Fibroblast of lung (primary cell): ENCODE results near the gene KLHL6. TPM values are rescaled to one million over a fixed set of nuclear protein-coding genes. Genes with fewer than 3 reads are reported as not detected.

Source experiments
- DNase-seq, 2 donors: peaks; one replicate each; pipeline versions ENCODE4 v3.0.0 to v3.0.0-alpha.2; 2010; ENCODE audit warnings: low read depth in 2 of 2
- H2AFZ ChIP-seq: 2 replicates; pipeline ENCODE4 v1.5.1; 2012; ENCODE audit warnings: low read length, control low read depth, inconsistent platforms
- H3K27ac ChIP-seq: 2 replicates; pipeline ENCODE4 v1.5.1; 2011; ENCODE audit warnings: low read length, control low read depth; ENCODE audit not compliant: insufficient read depth
- H3K27me3 ChIP-seq: 2 replicates; pipeline ENCODE4 v1.5.1; 2011; ENCODE audit warnings: mild to moderate bottlenecking, low read length; ENCODE audit not compliant: control insufficient read depth, insufficient read depth
- H3K36me3 ChIP-seq: 2 replicates; pipeline ENCODE4 v1.5.1; 2011; ENCODE audit warnings: low read length; ENCODE audit not compliant: control insufficient read depth, insufficient read depth
- H3K4me1 ChIP-seq: 2 replicates; pipeline ENCODE4 v1.5.1; 2011; ENCODE audit warnings: low read length; ENCODE audit not compliant: control insufficient read depth, insufficient read depth; ENCODE audit errors: extremely low read depth
- H3K4me2 ChIP-seq: 2 replicates; pipeline ENCODE4 v1.5.1; 2011; ENCODE audit warnings: low read length, control low read depth; ENCODE audit not compliant: insufficient read depth; ENCODE audit errors: extremely low read depth
- H3K4me3 ChIP-seq, 4 experiments: fragments of 200-600 bp in 1 of 4; sonication (generic) in 1 of 4; replicated peaks in 1 of 4; 2 replicates each; pipeline ENCODE4 v1.5.1; 2011 to 2016; ENCODE audit warnings: low read length in 4 of 4, low read depth in 3 of 4, mild to moderate bottlenecking in 3 of 4, control low read depth in 2 of 4, inconsistent platforms in 1 of 4, mixed read lengths in 1 of 4; ENCODE audit not compliant: insufficient read depth in 1 of 4; ENCODE audit errors: control extremely low read depth in 1 of 4
- H3K79me2 ChIP-seq: 2 replicates; pipeline ENCODE4 v1.5.1; 2012; ENCODE audit warnings: mild to moderate bottlenecking, low read length, inconsistent platforms; ENCODE audit not compliant: control insufficient read depth, insufficient read depth
- H3K9ac ChIP-seq: 2 replicates; pipeline ENCODE4 v1.5.1; 2011; ENCODE audit warnings: mild to moderate bottlenecking, low read length, control low read depth; ENCODE audit not compliant: insufficient read depth
- H3K9me3 ChIP-seq: 2 replicates; pipeline ENCODE4 v1.5.1; 2012; ENCODE audit warnings: low read depth, low read length; ENCODE audit not compliant: control insufficient read depth, insufficient read depth
- H4K20me1 ChIP-seq: 2 replicates; pipeline ENCODE4 v1.5.1; 2011; ENCODE audit warnings: low read length; ENCODE audit not compliant: control insufficient read depth, insufficient read depth; ENCODE audit errors: extremely low read depth
- EZH2 ChIP-seq: IDR thresholded peaks from 2 replicates; pipeline ENCODE4 v1.5.1; 2012; ENCODE audit warnings: low read length, control low read depth, mild to moderate bottlenecking; ENCODE audit errors: missing control alignments
- polyA plus RNA-seq, 2 donors: library from polyadenylated mRNA; depleted of rRNA in 1 of 2; stranded (reverse) in 1 of 2; unstranded in 1 of 2; fragments of >200 nt; gene quantifications; 2 replicates each; pipeline ENCODE4 v1.2.1, GENCODE V29; 2011 to 2012; ENCODE audit warnings: missing spikeins in 1 of 2
- total RNA-seq: library from RNA; depleted of rRNA; stranded (reverse); fragments of >200 nt; gene quantifications from 2 replicates; pipeline ENCODE4 v1.2.1, GENCODE V29; 2014
- TF ChIP-seq, protein P1 (sequence below), 2 donors: IDR thresholded peaks in 1 of 2; conservative IDR thresholded peaks in 1 of 2; 1 replicate in 1 of 2; 2 replicates in 1 of 2; pipeline ENCODE4 v1.5.1; 2011 to 2012; ENCODE audit warnings: low read length in 2 of 2, control low read depth in 1 of 2, inconsistent platforms in 1 of 2, low read depth in 1 of 2, mild to moderate bottlenecking in 1 of 2

KLHL6 gene
- total and polyA plus RNA-seq, 2 donors (not counting 1 experiment from before 2014, with no cell fraction given) = not detected

DNA sequence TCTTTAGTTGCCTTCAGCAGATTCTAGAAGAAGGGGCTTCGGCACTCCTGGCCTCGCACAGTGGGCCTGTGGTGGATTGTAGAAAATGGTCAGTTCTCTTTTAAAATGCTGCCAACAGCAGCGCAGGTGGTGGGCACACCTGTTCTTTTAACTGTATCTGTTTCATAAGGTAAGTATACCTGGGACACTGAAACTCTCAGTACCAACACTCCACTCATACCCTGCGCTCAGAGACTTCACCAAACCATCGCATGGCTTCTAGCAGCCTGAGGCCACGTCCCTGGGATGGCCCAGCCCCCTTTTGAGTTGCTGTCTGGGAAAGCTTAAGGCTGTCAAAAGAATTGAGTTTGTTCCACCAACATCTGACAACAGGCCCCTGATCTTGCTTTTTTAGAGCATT is 70.4 kb downstream of the KLHL6 start:
- Histone ChIP-seq H3K27me3 (peaks cover 2% of the 10 kb centered on the region), H3K79me2 (no peaks in the 10 kb centered on the region), H3K9me3 (no peaks in the 10 kb centered on the region), H3K4me3 (no peak overlapping the region), H3K4me1 (no peaks in the 10 kb centered on the region), H3K9ac (no peak overlapping the region), H2AFZ (no peak overlapping the region), H3K4me2 (no peak overlapping the region), H4K20me1 (no peaks in the 10 kb centered on the region), H3K36me3 (no peaks in the 10 kb centered on the region), H3K27ac (no peak overlapping the region)
- no peak for DNase-seq
- no peak for TF ChIP-seq EZH2
- TF ChIP-seq, protein P1, sequence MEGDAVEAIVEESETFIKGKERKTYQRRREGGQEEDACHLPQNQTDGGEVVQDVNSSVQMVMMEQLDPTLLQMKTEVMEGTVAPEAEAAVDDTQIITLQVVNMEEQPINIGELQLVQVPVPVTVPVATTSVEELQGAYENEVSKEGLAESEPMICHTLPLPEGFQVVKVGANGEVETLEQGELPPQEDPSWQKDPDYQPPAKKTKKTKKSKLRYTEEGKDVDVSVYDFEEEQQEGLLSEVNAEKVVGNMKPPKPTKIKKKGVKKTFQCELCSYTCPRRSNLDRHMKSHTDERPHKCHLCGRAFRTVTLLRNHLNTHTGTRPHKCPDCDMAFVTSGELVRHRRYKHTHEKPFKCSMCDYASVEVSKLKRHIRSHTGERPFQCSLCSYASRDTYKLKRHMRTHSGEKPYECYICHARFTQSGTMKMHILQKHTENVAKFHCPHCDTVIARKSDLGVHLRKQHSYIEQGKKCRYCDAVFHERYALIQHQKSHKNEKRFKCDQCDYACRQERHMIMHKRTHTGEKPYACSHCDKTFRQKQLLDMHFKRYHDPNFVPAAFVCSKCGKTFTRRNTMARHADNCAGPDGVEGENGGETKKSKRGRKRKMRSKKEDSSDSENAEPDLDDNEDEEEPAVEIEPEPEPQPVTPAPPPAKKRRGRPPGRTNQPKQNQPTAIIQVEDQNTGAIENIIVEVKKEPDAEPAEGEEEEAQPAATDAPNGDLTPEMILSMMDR (conservative IDR thresholded peaks at IDR 0.05 in 1 of 2, IDR thresholded peaks at IDR 0.05 in 1 of 2; ENCODE audit: low read depth in 1 of 2, low read length in 2 of 2) = no peak

DNA sequence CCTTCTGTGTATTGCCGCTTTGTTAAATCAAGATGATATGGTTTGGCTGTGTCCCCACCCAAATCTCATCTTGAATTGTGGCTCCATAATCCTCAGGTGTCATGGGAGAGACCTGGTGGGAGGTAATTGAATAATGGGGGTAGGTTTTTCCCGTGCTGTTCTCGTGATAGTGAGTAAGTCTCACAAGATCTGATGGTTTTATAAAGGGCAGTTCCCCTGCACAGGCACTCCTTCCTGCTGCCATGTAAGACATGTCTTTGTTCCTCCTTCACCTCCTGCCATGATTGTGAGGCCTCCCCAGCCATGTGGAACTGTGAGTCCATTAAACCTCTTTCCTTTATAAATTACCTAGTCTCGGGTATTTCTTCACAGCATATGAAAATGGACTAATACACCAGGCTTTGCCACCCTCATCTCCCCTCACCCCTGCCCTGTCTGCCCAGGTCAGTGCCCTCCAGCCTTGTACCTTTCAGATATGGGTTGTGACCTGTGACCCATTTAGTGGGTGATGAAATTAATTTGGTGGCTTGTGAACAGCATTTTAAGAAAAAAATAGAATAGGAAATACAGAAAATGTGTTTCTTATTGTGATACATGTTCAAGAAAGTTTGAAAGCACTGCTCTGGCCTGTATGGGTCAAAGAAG is 71.0 kb downstream of the KLHL6 start:
- H3K79me2 ChIP-seq = no peaks in the 10 kb centered on the region
- no peak overlapping the region for H3K9ac ChIP-seq
- no peaks in the 10 kb centered on the region for H3K36me3 ChIP-seq
- H3K4me1 ChIP-seq = no peaks in the 10 kb centered on the region
- H4K20me1 ChIP-seq = no peaks in the 10 kb centered on the region
- no peak overlapping the region for H3K4me2 ChIP-seq
- no peak overlapping the region for H3K27ac ChIP-seq
- TF ChIP-seq, protein P1 (conservative IDR thresholded peaks at IDR 0.05 in 1 of 2, IDR thresholded peaks at IDR 0.05 in 1 of 2; ENCODE audit: low read depth in 1 of 2, low read length in 2 of 2) = no peak
- no peak for TF ChIP-seq EZH2
- peaks cover 2% of the 10 kb centered on the region for H3K27me3 ChIP-seq
- DNase-seq = no peak
- H3K4me3 ChIP-seq = no peak overlapping the region
- H3K9me3 ChIP-seq = no peaks in the 10 kb centered on the region
- H2AFZ ChIP-seq = no peak overlapping the region

DNA sequence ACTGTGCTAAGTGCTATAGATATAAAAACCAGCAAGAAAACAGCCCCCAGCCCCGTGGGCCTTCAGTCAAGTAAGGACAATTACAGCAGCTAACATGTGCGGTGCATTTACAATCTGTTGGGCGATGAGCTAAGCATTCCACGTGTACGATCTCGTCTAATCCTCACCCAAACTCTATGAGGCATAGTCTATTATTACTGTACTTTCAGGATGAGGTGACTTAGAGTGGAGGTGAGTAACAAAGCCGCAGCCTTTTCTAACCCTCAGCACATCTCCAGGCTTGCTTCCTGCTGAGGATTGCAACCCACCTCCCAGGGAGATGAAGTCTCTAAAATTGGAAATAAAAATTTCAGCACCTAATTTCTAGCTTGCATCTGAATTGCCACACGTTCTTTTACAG is 73.9 kb downstream of the KLHL6 start:
- no peak overlapping the region for H3K27ac ChIP-seq
- no peaks in the 10 kb centered on the region for H3K9me3 ChIP-seq
- H3K27me3 ChIP-seq = peaks cover 2% of the 10 kb centered on the region
- no peaks in the 10 kb centered on the region for H3K79me2 ChIP-seq
- DNase-seq = peak in 1 of 2 donors; percentile 79
- TF ChIP-seq, protein P1 (conservative IDR thresholded peaks at IDR 0.05 in 1 of 2, IDR thresholded peaks at IDR 0.05 in 1 of 2; ENCODE audit: low read depth in 1 of 2, low read length in 2 of 2) = no peak
- no peak for TF ChIP-seq EZH2
- no peaks in the 10 kb centered on the region for H4K20me1 ChIP-seq
- no peaks in the 10 kb centered on the region for H3K4me1 ChIP-seq
- H3K4me2 ChIP-seq = no peak overlapping the region
- no peaks in the 10 kb centered on the region for H3K36me3 ChIP-seq
- no peak overlapping the region for H2AFZ ChIP-seq
- no peak overlapping the region for H3K4me3 ChIP-seq
- no peak overlapping the region for H3K9ac ChIP-seq
